ENCODE data around the gene MIOX.

MIOX gene

DNA sequence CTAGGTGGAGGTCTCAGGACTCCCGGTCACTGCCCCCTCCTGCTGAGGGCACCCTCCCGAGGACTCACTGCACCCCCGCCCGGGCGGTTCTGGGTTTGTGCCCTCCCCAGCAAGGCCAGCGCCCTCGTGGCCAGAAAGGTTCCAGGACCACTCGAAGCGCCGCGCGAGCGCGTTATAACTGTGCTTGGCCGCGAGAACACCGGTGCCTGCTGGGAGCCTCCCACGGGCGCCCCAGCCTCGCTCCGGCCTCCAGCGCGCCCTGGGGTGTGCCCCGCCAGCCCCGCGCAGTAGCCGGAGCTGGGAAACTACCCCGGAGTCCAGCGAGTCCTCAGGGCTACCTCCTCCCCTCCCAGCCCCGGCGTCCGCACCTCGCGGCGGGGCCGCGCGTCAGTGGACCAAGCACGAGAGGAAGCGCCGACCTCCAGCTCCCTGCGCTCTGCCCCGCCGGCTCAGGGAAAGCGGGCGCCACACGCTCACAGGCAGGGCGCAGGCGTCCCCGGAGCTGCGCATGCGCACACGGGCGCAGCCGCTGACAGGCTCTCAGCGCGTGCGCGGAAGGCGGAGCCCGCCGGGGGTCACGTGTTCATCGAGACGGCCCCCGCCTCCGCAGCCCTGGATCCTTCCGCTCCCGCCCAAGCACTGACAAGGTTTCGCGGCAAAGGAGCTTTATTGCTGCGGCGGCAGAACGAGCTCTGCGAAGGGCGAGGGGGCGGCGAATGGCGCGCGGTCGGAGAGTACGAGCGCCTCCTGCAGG lies 38.6 kb downstream of the MIOX start, which contains the start of gene SCO2:
TSS of gene SCO2 (minus strand) at position 495 of the 754 bp plus-strand sequence. CDS start 1,187 bp downstream, outside the sequence.
- H3K9me3 ChIP-seq (ENCODE audit: low read length), result no peaks in the 10 kb centered on the region
- H3K27ac ChIP-seq (ENCODE audit: low read depth, low read length), result peak within 1 kb of the TSS; percentile 88
- H3K4me3 ChIP-seq (ENCODE audit: low read depth in 1 of 2, low read length in 2 of 2), result peak within 1 kb of the TSS; percentile 65 to 94
- peaks cover 14% of the 10 kb centered on the region for H3K4me1 ChIP-seq (ENCODE audit: insufficient read depth, low read length)
- H3K9ac ChIP-seq (ENCODE audit: low read length), result peak within 1 kb of the TSS; percentile 68
- peaks cover 0 to 14% of the 10 kb centered on the region in 2 donors for H3K27me3 ChIP-seq (ENCODE audit: control insufficient read depth in 1 of 2, insufficient read depth in 2 of 2, low read length in 2 of 2)
- H3K36me3 ChIP-seq (ENCODE audit: insufficient read depth, low read length), result peaks cover 32% of the 10 kb centered on the region

DNA sequence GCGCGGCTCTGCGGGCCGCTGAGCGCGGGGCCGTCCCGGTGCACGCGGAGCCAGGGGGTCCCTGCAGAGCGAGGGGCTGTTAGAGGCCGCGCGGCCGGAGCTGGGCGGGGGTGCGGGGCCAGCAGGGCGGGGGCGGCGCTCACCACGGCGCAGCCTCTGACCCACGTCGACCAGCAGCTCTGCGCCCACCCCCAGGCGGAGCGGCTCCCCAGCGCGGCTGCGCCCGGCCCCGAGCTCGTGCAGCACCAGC lies 39.1 kb downstream of the MIOX start:
- H3K9ac ChIP-seq (ENCODE audit: low read length), result no peak overlapping the region

DNA sequence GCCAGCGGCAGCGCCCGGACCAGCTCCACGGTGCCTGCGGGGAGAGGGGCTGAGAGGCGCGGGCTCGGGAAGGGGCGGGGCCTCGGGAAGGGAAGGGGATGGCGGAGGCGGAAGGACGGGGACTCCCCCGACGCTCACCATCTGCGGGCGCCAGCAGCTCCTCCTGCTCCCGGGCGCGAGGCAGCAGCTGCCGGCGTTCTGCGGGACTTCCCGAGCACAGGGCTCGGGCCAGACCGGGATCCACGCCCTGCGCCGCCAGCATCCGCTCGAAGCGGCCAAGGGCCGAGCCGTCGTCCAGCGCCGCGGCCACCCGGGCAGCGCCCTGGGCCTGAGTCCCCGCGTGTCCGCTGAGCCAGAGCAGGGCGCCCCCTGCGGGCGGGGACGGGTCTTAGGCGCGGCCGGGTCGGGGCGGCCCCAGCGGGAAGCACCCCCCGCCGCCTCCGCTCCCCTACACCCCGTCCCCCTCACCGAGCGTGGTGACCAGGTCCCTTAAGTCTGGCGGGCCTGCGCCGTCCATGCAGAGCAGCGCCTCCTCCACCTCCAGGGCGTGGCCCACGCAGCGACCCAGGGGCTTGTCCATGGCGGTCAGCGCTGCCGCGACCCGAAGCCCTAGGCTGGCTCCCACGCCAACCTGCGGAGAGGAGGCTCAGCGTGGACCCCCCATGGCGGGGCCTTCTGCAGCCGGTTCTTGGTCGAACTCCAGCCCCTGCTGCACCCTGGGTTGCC lies 39.6 kb downstream of the MIOX start:
- Histone ChIP-seq H3K4me1 (ENCODE audit: insufficient read depth, low read length) (peaks cover 23% of the 10 kb centered on the region), H3K9me3 (ENCODE audit: low read length) (no peaks in the 10 kb centered on the region), H3K9ac (ENCODE audit: low read length) (no peak overlapping the region), H3K27ac (ENCODE audit: low read depth, low read length) (peak overlapping the region; percentile 81), H3K27me3 (ENCODE audit: control insufficient read depth in 1 of 2, insufficient read depth in 2 of 2, low read length in 2 of 2) (peaks cover 5 to 24% of the 10 kb centered on the region in 2 donors), H3K36me3 (ENCODE audit: insufficient read depth, low read length) (peaks cover 25% of the 10 kb centered on the region), H3K4me3 (ENCODE audit: low read depth in 1 of 2, low read length in 2 of 2) (peak overlapping the region; percentile 65 to 94)

More for the DNA sequence above, 39.1 kb downstream of the MIOX start:
- no peaks in the 10 kb centered on the region for H3K9me3 ChIP-seq (ENCODE audit: low read length)
- peaks cover 30% of the 10 kb centered on the region for H3K36me3 ChIP-seq (ENCODE audit: insufficient read depth, low read length)
- H3K4me3 ChIP-seq (ENCODE audit: low read depth in 1 of 2, low read length in 2 of 2), result peak overlapping the region; percentile 65 to 94
- H3K27ac ChIP-seq (ENCODE audit: low read depth, low read length), result peak overlapping the region; percentile 81
- peaks cover under 1 to 19% of the 10 kb centered on the region in 2 donors for H3K27me3 ChIP-seq (ENCODE audit: control insufficient read depth in 1 of 2, insufficient read depth in 2 of 2, low read length in 2 of 2)
- peaks cover 19% of the 10 kb centered on the region for H3K4me1 ChIP-seq (ENCODE audit: insufficient read depth, low read length)

DNA sequence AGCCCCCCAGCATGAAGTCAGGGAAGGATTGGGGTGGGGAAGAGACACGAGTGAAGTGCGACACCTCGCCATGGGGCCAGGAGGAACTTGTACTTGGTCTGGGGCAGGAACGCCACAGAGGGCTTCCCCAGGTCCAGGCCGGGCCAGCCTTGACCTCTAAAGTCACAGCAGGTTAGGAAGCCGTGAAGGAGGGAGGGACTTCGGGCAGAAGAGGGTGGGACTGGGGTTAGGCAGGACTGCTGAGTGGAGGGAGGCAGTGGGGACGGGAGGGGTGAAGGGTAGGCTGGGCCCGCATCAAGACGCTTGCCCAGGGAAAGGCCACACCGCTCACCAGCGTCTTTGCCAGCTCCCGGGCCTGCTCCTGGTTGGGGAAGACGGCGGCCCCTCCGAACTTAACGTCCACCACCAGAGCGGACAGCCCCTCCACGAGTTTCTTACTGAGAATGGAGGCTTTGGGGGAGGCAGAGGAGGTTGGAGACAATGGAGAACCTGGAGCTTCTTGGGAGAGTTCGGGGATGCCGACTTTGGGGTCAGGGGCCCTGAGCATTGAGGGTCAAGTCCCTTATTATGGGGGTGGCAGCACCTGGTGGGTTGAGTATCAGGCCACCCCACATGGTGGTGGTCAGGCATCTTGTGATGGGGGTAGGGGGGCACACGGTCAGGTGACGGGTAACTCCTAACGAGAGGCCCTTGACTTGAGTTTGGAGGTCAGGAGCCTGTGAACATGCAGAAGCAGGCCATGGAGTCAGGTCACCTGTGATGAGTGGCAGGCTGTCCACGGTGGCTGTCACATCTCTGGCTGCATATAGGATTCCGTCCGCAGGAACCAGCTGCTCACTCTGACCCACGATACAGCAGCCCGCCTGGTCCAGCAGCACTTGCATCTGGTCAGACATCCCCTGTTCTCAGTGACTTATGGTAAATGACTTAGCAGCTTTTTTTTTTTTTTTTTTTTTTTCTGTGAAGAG lies 40.5 kb downstream of the MIOX start:
- peak overlapping the region; percentile 65 to 94 for H3K4me3 ChIP-seq (ENCODE audit: low read depth in 1 of 2, low read length in 2 of 2)
- H3K9ac ChIP-seq (ENCODE audit: low read length), result no peak overlapping the region
- peaks cover 8 to 32% of the 10 kb centered on the region in 2 donors for H3K27me3 ChIP-seq (ENCODE audit: control insufficient read depth in 1 of 2, insufficient read depth in 2 of 2, low read length in 2 of 2)
- no peaks in the 10 kb centered on the region for H3K9me3 ChIP-seq (ENCODE audit: low read length)
- H3K27ac ChIP-seq (ENCODE audit: low read depth, low read length), result peak overlapping the region; percentile 81
- H3K36me3 ChIP-seq (ENCODE audit: insufficient read depth, low read length), result peaks cover 17% of the 10 kb centered on the region
- H3K4me1 ChIP-seq (ENCODE audit: insufficient read depth, low read length), result peaks cover 25% of the 10 kb centered on the region

DNA sequence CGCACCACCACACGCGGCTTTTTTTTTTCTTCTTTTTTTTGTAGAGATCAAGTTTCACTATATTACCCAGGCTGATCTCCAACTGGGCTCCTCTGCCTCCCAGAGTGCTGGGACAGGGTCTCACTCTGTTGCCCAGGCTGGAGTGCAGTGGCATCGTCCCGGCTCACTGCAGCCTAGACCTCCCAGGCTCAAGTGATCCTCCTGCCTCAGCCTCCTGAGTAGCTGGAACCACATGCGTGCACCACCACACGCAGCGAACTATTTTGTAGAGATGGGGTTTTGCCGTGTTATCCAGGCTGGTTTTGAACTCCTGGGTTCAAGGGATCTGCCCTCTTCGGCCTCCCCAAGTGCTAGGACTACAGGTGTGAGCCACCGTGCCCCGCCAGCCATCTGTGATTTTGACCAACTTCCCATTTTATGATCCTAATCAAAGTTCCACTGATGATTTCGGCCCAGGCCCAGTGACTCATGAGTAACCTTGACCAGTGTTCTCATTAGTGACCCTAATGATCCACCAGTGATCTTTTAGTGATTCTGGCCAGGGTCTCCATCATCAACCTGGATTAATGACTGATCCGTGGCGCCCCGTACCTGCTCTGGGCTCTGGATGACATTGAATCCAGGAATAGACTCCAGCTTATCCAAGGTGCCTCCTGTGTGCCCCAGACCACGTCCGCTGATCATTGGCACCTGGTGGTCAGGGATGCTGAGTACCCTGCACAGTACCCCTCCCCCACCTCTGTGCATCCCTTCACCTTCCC lies 41.4 kb downstream of the MIOX start:
- no peaks in the 10 kb centered on the region for H3K9me3 ChIP-seq (ENCODE audit: low read length)
- peaks cover 25% of the 10 kb centered on the region for H3K4me1 ChIP-seq (ENCODE audit: insufficient read depth, low read length)
- H3K36me3 ChIP-seq (ENCODE audit: insufficient read depth, low read length), result peaks cover 9% of the 10 kb centered on the region
- no peak overlapping the region for H3K27ac ChIP-seq (ENCODE audit: low read depth, low read length)
- H3K27me3 ChIP-seq (ENCODE audit: control insufficient read depth in 1 of 2, insufficient read depth in 2 of 2, low read length in 2 of 2), result peaks cover 14 to 42% of the 10 kb centered on the region in 2 donors
- no peak overlapping the region for H3K4me3 ChIP-seq (ENCODE audit: low read depth in 1 of 2, low read length in 2 of 2)
- H3K9ac ChIP-seq (ENCODE audit: low read length), result no peak overlapping the region

DNA sequence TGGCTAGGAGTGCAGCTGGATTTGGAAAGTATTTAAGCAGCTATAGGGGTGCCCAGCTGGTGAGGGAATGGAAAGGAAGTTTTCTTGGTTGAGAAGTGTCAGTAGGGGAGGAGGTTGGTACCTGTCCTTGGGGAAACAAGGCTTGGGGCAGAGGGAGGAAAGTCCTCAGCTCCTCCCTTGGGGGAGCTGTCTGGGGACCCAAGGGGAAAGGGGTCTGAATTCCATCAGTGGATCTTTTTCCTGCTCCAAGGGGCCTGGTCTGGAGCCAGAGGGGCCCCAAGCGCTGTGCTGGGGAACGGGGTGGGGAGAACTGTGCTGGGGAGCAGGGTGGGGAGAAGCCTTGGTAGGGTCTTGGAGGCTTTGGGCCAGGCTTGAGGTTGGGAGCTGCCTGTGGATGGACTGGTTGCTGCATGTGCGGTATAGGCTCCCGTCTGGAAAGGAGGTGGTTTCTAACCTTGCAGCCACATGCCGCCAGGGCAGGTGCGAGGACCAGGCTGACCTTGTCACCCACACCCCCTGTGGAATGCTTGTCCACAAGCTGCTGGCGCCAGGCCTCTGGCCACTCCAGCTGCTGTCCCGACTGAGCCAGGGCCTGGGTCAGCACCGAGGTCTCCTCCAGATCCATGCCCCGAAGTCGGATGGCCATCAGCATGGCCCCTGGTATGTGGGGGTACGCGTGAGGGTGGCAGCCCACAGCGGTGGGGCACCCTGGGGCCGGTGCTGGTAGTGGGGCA lies 42.2 kb downstream of the MIOX start:
- H3K27ac ChIP-seq (ENCODE audit: low read depth, low read length), result no peak overlapping the region
- no peaks in the 10 kb centered on the region for H3K9me3 ChIP-seq (ENCODE audit: low read length)
- H3K27me3 ChIP-seq (ENCODE audit: control insufficient read depth in 1 of 2, insufficient read depth in 2 of 2, low read length in 2 of 2), result peaks cover 16 to 50% of the 10 kb centered on the region in 2 donors
- no peak overlapping the region for H3K4me3 ChIP-seq (ENCODE audit: low read depth in 1 of 2, low read length in 2 of 2)
- H3K4me1 ChIP-seq (ENCODE audit: insufficient read depth, low read length), result peaks cover 23% of the 10 kb centered on the region
- H3K36me3 ChIP-seq (ENCODE audit: insufficient read depth, low read length), result peaks cover 2% of the 10 kb centered on the region
- H3K9ac ChIP-seq (ENCODE audit: low read length), result no peak overlapping the region

DNA sequence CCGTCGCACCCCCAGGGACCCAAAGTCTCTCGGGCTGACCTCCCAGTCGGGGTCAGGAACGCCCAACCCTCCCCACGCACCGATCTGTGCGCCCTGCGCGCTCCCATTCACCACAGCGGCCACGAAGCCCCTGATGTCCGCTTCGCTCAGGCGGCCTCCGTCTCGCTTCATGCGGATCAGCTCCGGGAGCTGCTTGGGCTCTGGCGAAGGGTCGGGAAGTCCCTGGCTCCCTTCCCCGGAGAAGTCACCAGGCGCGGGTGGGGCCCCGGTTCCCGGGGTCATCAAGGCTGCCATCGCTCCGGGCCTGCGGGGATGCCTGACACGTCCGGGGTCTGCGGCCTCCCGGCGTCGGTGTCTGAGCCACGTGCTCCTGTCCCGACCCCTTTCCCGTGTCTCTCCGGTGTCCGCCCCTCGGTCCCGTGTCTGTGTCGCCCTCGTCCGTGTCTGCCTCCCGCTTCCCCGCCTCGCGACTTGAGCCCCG lies 42.8 kb downstream of the MIOX start:
- Histone ChIP-seq H3K4me3 (ENCODE audit: low read depth in 1 of 2, low read length in 2 of 2) (peak overlapping the region in 1 of 2 donors; percentile 30), H3K27me3 (ENCODE audit: control insufficient read depth in 1 of 2, insufficient read depth in 2 of 2, low read length in 2 of 2) (peaks cover 20 to 55% of the 10 kb centered on the region in 2 donors), H3K9ac (ENCODE audit: low read length) (no peak overlapping the region), H3K9me3 (ENCODE audit: low read length) (no peaks in the 10 kb centered on the region), H3K4me1 (ENCODE audit: insufficient read depth, low read length) (peaks cover 17% of the 10 kb centered on the region), H3K36me3 (ENCODE audit: insufficient read depth, low read length) (no peaks in the 10 kb centered on the region), H3K27ac (ENCODE audit: low read depth, low read length) (no peak overlapping the region)

DNA sequence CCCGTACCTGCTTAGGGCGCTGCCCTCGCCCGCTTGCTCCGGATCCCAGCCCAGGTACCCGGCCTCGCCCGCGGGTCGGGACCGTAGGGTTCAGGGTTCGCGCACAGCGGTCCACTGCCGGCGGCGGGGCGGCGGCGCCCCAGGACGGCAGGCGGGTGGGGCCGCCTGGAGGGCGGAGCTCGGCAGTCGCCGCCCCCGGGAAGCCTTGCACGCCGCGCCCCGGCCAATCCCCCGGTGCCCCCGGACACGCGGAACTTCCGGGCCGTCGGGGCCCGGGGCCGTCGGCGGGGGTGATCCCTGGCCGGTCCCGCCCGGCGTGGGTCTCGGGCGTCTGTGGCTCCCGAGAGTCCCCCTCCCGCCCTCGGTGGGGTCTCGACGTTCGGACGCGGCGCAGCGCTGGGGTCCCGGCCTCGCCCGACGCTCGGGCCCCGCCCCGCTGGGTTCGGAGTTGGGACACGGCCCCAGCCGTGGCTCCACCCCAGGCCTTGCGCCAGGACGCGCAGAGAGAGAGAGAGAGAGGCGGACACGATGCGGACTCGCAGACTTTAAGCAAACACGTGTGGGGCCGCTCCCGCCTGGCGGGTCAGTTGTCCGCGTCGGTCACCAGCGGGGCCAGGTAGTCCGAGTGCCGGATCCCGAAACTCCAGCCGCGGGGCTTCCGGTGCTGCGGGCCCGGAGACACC lies 43.4 kb downstream of the MIOX start, which contains the start of gene TYMP:
TSS of gene TYMP (minus strand) at position 116 of the 683 bp plus-strand sequence. CDS start 303 bp downstream, outside the sequence.
- H3K27ac ChIP-seq (ENCODE audit: low read depth, low read length), result peak within 1 kb of the TSS; percentile 64
- peaks cover 12% of the 10 kb centered on the region for H3K4me1 ChIP-seq (ENCODE audit: insufficient read depth, low read length)
- H3K36me3 ChIP-seq (ENCODE audit: insufficient read depth, low read length), result no peaks in the 10 kb centered on the region
- peaks cover 21 to 59% of the 10 kb centered on the region in 2 donors for H3K27me3 ChIP-seq (ENCODE audit: control insufficient read depth in 1 of 2, insufficient read depth in 2 of 2, low read length in 2 of 2)
- H3K4me3 ChIP-seq (ENCODE audit: low read depth in 1 of 2, low read length in 2 of 2), result peak within 1 kb of the TSS; percentile 30 to 53
- no peaks in the 10 kb centered on the region for H3K9me3 ChIP-seq (ENCODE audit: low read length)
- H3K9ac ChIP-seq (ENCODE audit: low read length), result no peak within 1 kb of the TSS

DNA sequence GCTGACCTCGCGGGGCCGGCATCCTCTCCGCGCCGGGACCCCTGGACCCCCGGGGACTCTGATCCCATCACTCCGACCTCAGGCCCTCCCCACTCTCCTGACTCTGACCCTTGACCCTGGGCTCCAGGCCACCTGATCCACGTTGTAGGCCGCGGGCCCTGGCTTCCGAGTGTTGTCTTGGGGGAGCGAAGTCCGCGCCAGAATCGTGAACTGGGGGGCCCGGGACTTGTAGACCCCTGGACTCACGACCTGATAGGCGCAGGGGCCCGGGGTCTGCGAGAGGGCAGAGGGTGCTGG lies 43.9 kb downstream of the MIOX start:
- H3K4me1 ChIP-seq (ENCODE audit: insufficient read depth, low read length), result peaks cover 12% of the 10 kb centered on the region
- H3K4me3 ChIP-seq (ENCODE audit: low read depth in 1 of 2, low read length in 2 of 2), result peak overlapping the region; percentile 30 to 53
- no peaks in the 10 kb centered on the region for H3K36me3 ChIP-seq (ENCODE audit: insufficient read depth, low read length)
- no peaks in the 10 kb centered on the region for H3K9me3 ChIP-seq (ENCODE audit: low read length)
- peak overlapping the region; percentile 64 for H3K27ac ChIP-seq (ENCODE audit: low read depth, low read length)
- peaks cover 21 to 61% of the 10 kb centered on the region in 2 donors for H3K27me3 ChIP-seq (ENCODE audit: control insufficient read depth in 1 of 2, insufficient read depth in 2 of 2, low read length in 2 of 2)
- no peak overlapping the region for H3K9ac ChIP-seq (ENCODE audit: low read length)
